Upper lobe of left lung (tissue), 6 donors: Measurements from ENCODE around the gene NRXN3. TPM values are rescaled to one million over a fixed set of nuclear protein-coding genes. Genes with fewer than 3 reads are reported as not detected.

Experiments
- ATAC-seq, 2 donors: fragments of 200-7000 bp; cut with Tn5 transposase; one replicate each; pipeline ENCODE4 v1.9.1; 2022; ENCODE audit warnings: mild to moderate bottlenecking in 2 of 2, moderate library complexity in 2 of 2; ENCODE audit not compliant: low FRiP score in 2 of 2
- DNase-seq, 2 donors: peaks; one replicate each; pipeline ENCODE4 v3.0.0-alpha.2; 2019 to 2020
- H3K27ac ChIP-seq, 4 donors: fragments of 200-600 bp; sonication (generic); one replicate each; pipeline ENCODE4 v1.5.1; 2016 to 2019
- H3K27me3 ChIP-seq, 4 donors: fragments of 200-600 bp; sonication (generic); one replicate each; pipeline ENCODE4 v1.5.1; 2017 to 2019
- H3K36me3 ChIP-seq, 4 donors: fragments of 200-600 bp; sonication (generic); one replicate each; pipeline ENCODE4 v1.5.1; 2016 to 2019
- H3K4me1 ChIP-seq, 4 donors: fragments of 200-600 bp; sonication (generic); one replicate each; pipeline ENCODE4 v1.5.1; 2018 to 2019
- H3K4me3 ChIP-seq, 4 donors: fragments of 200-600 bp; sonication (generic); one replicate each; pipeline ENCODE4 v1.5.1; 2017 to 2019; ENCODE audit warnings: mild to moderate bottlenecking in 2 of 4, moderate library complexity in 1 of 4
- H3K9me3 ChIP-seq, 4 donors: fragments of 200-600 bp; sonication (generic); one replicate each; pipeline ENCODE4 v1.5.1; 2018 to 2019
- CTCF ChIP-seq, 6 experiments: fragments of 450-650 bp in 4 of 6; fragments of 200-600 bp in 2 of 6; sonication (generic) in 2 of 6; IDR thresholded peaks; one replicate each; pipeline ENCODE4 v1.5.1; 2016 to 2019; ENCODE audit warnings: antibody characterized with exemption in 6 of 6
- EP300 ChIP-seq, 4 donors: sonication (generic); formaldehyde crosslinking; IDR thresholded peaks; one replicate each; pipeline ENCODE4 v1.5.1; 2017; ENCODE audit warnings: antibody characterized with exemption in 4 of 4, control low read depth in 2 of 4
- POLR2A ChIP-seq, 4 donors: fragments of 450-650 bp; IDR thresholded peaks; one replicate each; pipeline ENCODE4 v1.5.1; 2016 to 2017; ENCODE audit warnings: antibody characterized with exemption in 4 of 4, mild to moderate bottlenecking in 2 of 4
- POLR2AphosphoS5 ChIP-seq, 2 donors: sonication (generic); formaldehyde crosslinking; IDR thresholded peaks; one replicate each; pipeline ENCODE4 v1.5.1; 2017; ENCODE audit warnings: antibody characterized with exemption in 2 of 2
- WGBS, 2 donors: methylation state at CpG; one replicate each; pipeline ENCODE4 v1.1.5; 2017 to 2018; 5-methylcytosine and 5-hydroxymethylcytosine counted together
- total RNA-seq, 6 donors: library from RNA; depleted of rRNA in 4 of 6; stranded (reverse); fragments of >200 nt in 4 of 6; gene quantifications; one replicate each; pipeline versions ENCODE4 v1.1.0 to v1.2.1, GENCODE V29; 2016 to 2021
- donor health status: DM: no; HTN: no; CAD: no; lungs with moderate emphysema.
- donor health status: DM: no; HTN: yes; CAD: no; lungs with severe emphysema.

NRXN3 gene
- total RNA-seq, 6 donors from 2014 or later: 4.4 to 14.9 (median 7.2) TPM

GRCh38 chr14:78195431-78195830 lies 25.3 kb downstream of the NRXN3 start:
- Histone ChIP-seq H3K9me3 (no peaks in the 10 kb centered on the region), H3K4me1 (no peaks in the 10 kb centered on the region), H3K36me3 (no peaks in the 10 kb centered on the region), H3K4me3 (no peak overlapping the region), H3K27me3 (no peaks in the 10 kb centered on the region), H3K27ac (no peak overlapping the region)
- DNase-seq (no peak), ATAC-seq (no peak)
- no peak for TF ChIP-seq POLR2AphosphoS5 (IDR thresholded peaks at IDR 0.05)
- no peak for TF ChIP-seq POLR2A (IDR thresholded peaks at IDR 0.05)
- TF ChIP-seq EP300 (IDR thresholded peaks at IDR 0.05): no peak
- no peak for TF ChIP-seq CTCF (IDR thresholded peaks at IDR 0.05)
- 74 to 80% methylated on average over 6 of the region's 6 CpGs for WGBS, 2 donors

GRCh38 chr14:78196323-78196722 lies 26.1 kb downstream of the NRXN3 start:
- no peak overlapping the region for H3K4me3 ChIP-seq
- no peak for TF ChIP-seq EP300 (IDR thresholded peaks at IDR 0.05)
- ATAC-seq (no peak), DNase-seq (no peak)
- no peaks in the 10 kb centered on the region for H3K9me3 ChIP-seq
- no peak overlapping the region for H3K27ac ChIP-seq
- H3K27me3 ChIP-seq: no peaks in the 10 kb centered on the region
- WGBS, 2 donors: 79 to 92% methylated on average over 2 of the region's 2 CpGs
- H3K36me3 ChIP-seq: no peaks in the 10 kb centered on the region
- no peaks in the 10 kb centered on the region for H3K4me1 ChIP-seq

- ATAC-seq (no peak), DNase-seq (no peak)
- no peaks in the 10 kb centered on the region for H3K36me3 ChIP-seq
- WGBS, 2 donors: 68 to 78% methylated on average over 8 of the region's 8 CpGs
- TF ChIP-seq POLR2AphosphoS5 (IDR thresholded peaks at IDR 0.05) (no peak), POLR2A (IDR thresholded peaks at IDR 0.05) (no peak), CTCF (IDR thresholded peaks at IDR 0.05) (no peak), EP300 (IDR thresholded peaks at IDR 0.05) (no peak)
- H3K9me3 ChIP-seq: no peaks in the 10 kb centered on the region
- no peaks in the 10 kb centered on the region for H3K27me3 ChIP-seq
- H3K4me1 ChIP-seq: no peaks in the 10 kb centered on the region
- no peak overlapping the region for H3K27ac ChIP-seq
- H3K4me3 ChIP-seq: no peak overlapping the region
These were observed 26.9 kb downstream of the NRXN3 start for GRCh38 chr14:78197051-78197450.

DNA sequence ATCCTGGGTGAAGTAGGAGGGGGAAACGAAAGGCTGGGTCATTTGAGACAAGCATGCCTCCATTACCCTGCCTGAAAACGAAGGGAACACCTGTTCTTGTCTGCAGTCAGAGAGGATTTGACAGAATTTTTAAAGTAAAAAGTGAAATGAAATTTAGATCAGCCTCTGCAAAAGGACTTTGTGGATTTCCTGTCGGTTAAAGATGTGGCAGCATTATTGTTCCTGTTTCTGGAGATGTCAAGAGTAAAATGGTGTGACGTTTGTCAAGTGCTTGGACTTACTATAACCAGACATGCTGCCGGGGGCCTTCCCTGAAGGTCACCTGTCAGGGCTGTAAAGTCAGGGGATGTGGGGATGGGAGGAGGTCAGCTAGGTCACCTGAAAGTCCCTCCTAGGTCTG lies 32.0 kb downstream of the NRXN3 start:
- no peaks in the 10 kb centered on the region for H3K27me3 ChIP-seq
- no peaks in the 10 kb centered on the region for H3K36me3 ChIP-seq
- no peak for ATAC-seq
- no peak overlapping the region for H3K4me3 ChIP-seq
- 52 to 56% methylated on average over 5 of the region's 5 CpGs for WGBS, 2 donors
- no peak overlapping the region for H3K27ac ChIP-seq
- TF ChIP-seq POLR2AphosphoS5 (IDR thresholded peaks at IDR 0.05) (no peak), POLR2A (IDR thresholded peaks at IDR 0.05) (no peak), EP300 (IDR thresholded peaks at IDR 0.05) (no peak), CTCF (IDR thresholded peaks at IDR 0.05) (no peak)
- DNase-seq: no peak
- no peaks in the 10 kb centered on the region for H3K4me1 ChIP-seq
- no peaks in the 10 kb centered on the region for H3K9me3 ChIP-seq

DNA sequence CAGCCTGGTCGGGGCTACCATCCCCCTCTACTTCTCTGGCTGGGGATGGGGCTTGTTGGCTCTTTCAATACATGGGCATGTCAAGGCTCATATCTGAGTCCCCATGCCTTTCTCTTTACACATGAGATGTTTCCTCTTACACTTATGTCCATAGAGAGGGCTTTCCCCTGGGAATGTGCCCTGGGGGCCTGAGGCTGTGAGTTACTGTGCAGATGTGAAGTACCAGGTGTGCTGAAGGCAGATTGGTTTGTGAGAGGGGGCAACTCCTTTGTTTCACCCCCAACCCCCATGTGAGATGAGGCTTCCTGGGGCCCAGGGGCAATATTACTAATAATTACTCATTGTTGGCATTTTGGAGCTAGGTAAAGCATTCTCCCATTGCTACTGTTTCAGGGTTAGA lies 32.8 kb downstream of the NRXN3 start:
- DNase-seq (no peak), ATAC-seq (no peak)
- Histone ChIP-seq H3K27me3 (no peaks in the 10 kb centered on the region), H3K4me3 (no peak overlapping the region), H3K4me1 (no peaks in the 10 kb centered on the region), H3K9me3 (no peaks in the 10 kb centered on the region), H3K27ac (no peak overlapping the region), H3K36me3 (no peaks in the 10 kb centered on the region)
- 14 to 17% methylated on average over 1 of the region's 1 CpG for WGBS, 2 donors
- TF ChIP-seq EP300 (IDR thresholded peaks at IDR 0.05) (no peak), POLR2A (IDR thresholded peaks at IDR 0.05) (no peak), CTCF (IDR thresholded peaks at IDR 0.05) (no peak), POLR2AphosphoS5 (IDR thresholded peaks at IDR 0.05) (no peak)
